Prostate gland (tissue), 2 donors: Measurements from ENCODE around the gene TOGARAM2. TPM values are rescaled to one million over a fixed set of nuclear protein-coding genes. Genes with fewer than 3 reads are reported as not detected.
A peak's percentile ranks its signal among the peaks of the same experiment; 100 is the strongest.

ENCODE experiments used
- DNase-seq: peaks from one replicate; pipeline ENCODE4 v3.0.0-alpha.2; 2019; ENCODE audit warnings: low spot score
- H3K27ac ChIP-seq, 2 donors: fragments of 200-600 bp; sonication (generic); 2 replicates each; pipeline ENCODE4 v1.5.1; 2017 to 2019
- H3K27me3 ChIP-seq: fragments of 200-600 bp; sonication (generic); replicated peaks from 2 replicates; pipeline ENCODE4 v1.5.1; 2019; ENCODE audit not compliant: insufficient read depth
- H3K36me3 ChIP-seq, 2 donors: fragments of 200-600 bp; sonication (generic); 1 replicate in 1 of 2; 2 replicates in 1 of 2; pipeline versions ENCODE4 v1.5.1 to v1.8.1; 2017 to 2019
- H3K4me1 ChIP-seq: fragments of 200-600 bp; sonication (generic); replicated peaks from 2 replicates; pipeline ENCODE4 v1.5.1; 2019
- H3K4me3 ChIP-seq, 2 donors: fragments of 200-600 bp; sonication (generic); 2 replicates each; pipeline ENCODE4 v1.5.1; 2017 to 2019
- H3K9me3 ChIP-seq: fragments of 200-600 bp; sonication (generic); 2 replicates; pipeline ENCODE4 v1.5.1; 2017
- POLR2A ChIP-seq: fragments of 450-650 bp; IDR thresholded peaks from one replicate; pipeline ENCODE4 v1.6.1; 2016; ENCODE audit warnings: antibody characterized with exemption, mild to moderate bottlenecking
- POLR2AphosphoS5 ChIP-seq: sonication (generic); formaldehyde crosslinking; IDR thresholded peaks from one replicate; pipeline ENCODE4 v1.6.1; 2017; ENCODE audit warnings: antibody characterized with exemption
- WGBS: methylation state at CpG from one replicate; pipeline ENCODE4 v1.1.5; 2018; 5-methylcytosine and 5-hydroxymethylcytosine counted together
- intact Hi-C: fragments of 100-400 bp; cut with DNase I; formaldehyde crosslinking; loops from one replicate; pipeline ENCODE4 v1.14.2; 2022
- total RNA-seq, 2 donors: library from RNA; depleted of rRNA; stranded (reverse); fragments of >200 nt; gene quantifications; one replicate each; pipeline ENCODE4 v1.1.0, GENCODE V29; 2016
- TF ChIP-seq, protein P1 (sequence below), 4 experiments: fragments of 200-600 bp in 2 of 4; fragments of 450-650 bp in 2 of 4; sonication (generic) in 2 of 4; IDR thresholded peaks; 1 replicate in 3 of 4; 2 replicates in 1 of 4; pipeline ENCODE4 v1.5.1; 2016 to 2019; ENCODE audit warnings: antibody characterized with exemption in 4 of 4, mild to moderate bottlenecking in 2 of 4, moderate library complexity in 2 of 4

The TOGARAM2 gene
- total RNA-seq, 2 donors from 2014 or later: 0.36 to 0.62 TPM

DNA sequence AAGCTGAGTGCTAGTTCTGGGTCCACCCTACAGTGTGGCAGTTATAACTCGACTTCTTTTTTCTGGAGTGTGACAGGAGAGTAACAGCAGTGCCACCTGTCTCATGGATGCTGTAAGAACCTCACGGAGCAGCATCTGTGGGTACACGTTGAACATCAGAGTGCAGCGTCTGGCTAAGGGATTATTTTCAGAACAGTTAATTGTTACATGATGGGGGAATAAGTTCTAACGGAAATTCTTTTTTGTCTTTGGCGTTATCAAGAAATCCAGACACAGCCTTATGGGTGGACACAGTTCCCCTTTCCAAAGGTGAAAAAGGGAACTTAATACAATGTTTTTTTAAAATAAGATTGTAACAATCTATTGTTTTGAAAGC is 28.3 kb upstream of the TOGARAM2 start:
- Histone ChIP-seq H3K4me3 (no peak overlapping the region), H3K4me1 (no peaks in the 10 kb centered on the region), H3K9me3 (no peaks in the 10 kb centered on the region), H3K27me3 (no peaks in the 10 kb centered on the region), H3K36me3 (no peaks in the 10 kb centered on the region), H3K27ac (peak overlapping the region; percentile 35 to 60)
- intact Hi-C loops: loop anchor here (10.0 kb wide), 2 partner anchors 128 to 892 kb away; no protein-coding TSS in a partner anchor
- no peak for TF ChIP-seq POLR2A
- TF ChIP-seq, protein P1, sequence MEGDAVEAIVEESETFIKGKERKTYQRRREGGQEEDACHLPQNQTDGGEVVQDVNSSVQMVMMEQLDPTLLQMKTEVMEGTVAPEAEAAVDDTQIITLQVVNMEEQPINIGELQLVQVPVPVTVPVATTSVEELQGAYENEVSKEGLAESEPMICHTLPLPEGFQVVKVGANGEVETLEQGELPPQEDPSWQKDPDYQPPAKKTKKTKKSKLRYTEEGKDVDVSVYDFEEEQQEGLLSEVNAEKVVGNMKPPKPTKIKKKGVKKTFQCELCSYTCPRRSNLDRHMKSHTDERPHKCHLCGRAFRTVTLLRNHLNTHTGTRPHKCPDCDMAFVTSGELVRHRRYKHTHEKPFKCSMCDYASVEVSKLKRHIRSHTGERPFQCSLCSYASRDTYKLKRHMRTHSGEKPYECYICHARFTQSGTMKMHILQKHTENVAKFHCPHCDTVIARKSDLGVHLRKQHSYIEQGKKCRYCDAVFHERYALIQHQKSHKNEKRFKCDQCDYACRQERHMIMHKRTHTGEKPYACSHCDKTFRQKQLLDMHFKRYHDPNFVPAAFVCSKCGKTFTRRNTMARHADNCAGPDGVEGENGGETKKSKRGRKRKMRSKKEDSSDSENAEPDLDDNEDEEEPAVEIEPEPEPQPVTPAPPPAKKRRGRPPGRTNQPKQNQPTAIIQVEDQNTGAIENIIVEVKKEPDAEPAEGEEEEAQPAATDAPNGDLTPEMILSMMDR (IDR thresholded peaks at IDR 0.05): peak in 1 of 4 experiments; percentile 24
- no peak for DNase-seq
- WGBS: 39% methylated on average over 6 of the region's 6 CpGs

- no peaks in the 10 kb centered on the region for H3K27me3 ChIP-seq
- intact Hi-C loops: loop anchor here (5.0 to 10.0 kb wide), 3 partner anchors 57 to 889 kb away; no protein-coding TSS in a partner anchor
- WGBS: 39% methylated on average over 5 of the region's 5 CpGs
These were observed 25.6 kb upstream of the TOGARAM2 start for GRCh38 chr2:28955467-28955866.

GRCh38 chr2:28956415-28956826 is 24.7 kb upstream of the TOGARAM2 start:
- intact Hi-C loops: loop anchor here (5.0 to 10.0 kb wide), 3 partner anchors 56 to 888 kb away; no protein-coding TSS in a partner anchor
- H3K4me1 ChIP-seq: no peaks in the 10 kb centered on the region
- 49% methylated on average over 11 of the region's 11 CpGs for WGBS
- no peaks in the 10 kb centered on the region for H3K27me3 ChIP-seq
- H3K4me3 ChIP-seq: no peak overlapping the region
- no peak for DNase-seq
- TF ChIP-seq POLR2A: no peak
- TF ChIP-seq, protein P1 (IDR thresholded peaks at IDR 0.05): peak in 1 of 4 experiments; percentile 3
- TF ChIP-seq POLR2AphosphoS5: no peak
- no peak overlapping the region for H3K27ac ChIP-seq
- no peaks in the 10 kb centered on the region for H3K9me3 ChIP-seq
- no peaks in the 10 kb centered on the region for H3K36me3 ChIP-seq

More at GRCh38 chr2:28955467-28955866, 25.6 kb upstream of the TOGARAM2 start:
- no peaks in the 10 kb centered on the region for H3K4me1 ChIP-seq
- no peak for DNase-seq
- no peak overlapping the region for H3K4me3 ChIP-seq
- no peaks in the 10 kb centered on the region for H3K36me3 ChIP-seq
- TF ChIP-seq POLR2AphosphoS5 (no peak), POLR2A (no peak)
- TF ChIP-seq, protein P1 (IDR thresholded peaks at IDR 0.05): no peak
- H3K27ac ChIP-seq: no peak overlapping the region
- no peaks in the 10 kb centered on the region for H3K9me3 ChIP-seq

DNA sequence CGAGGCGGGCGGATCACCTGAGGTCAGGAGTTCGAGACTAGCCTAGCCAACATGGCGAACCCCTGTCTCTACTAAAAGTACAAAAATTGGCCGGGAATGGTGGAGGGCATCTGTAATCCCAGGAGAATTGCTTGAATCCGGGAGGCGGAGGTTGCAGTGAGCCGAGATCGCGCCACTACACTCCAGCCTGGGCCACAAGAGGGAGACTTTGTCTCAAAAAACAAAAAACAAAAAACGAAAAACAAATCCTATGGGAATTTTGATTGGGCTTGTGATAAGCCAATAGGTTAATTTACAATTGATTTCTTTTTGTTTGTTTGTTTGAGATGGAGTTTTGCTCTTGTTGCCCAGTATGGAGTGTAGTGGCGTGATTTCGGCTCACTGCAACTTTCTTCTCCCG is 24.2 kb upstream of the TOGARAM2 start:
- Histone ChIP-seq H3K4me1 (no peaks in the 10 kb centered on the region), H3K9me3 (no peaks in the 10 kb centered on the region), H3K4me3 (no peak overlapping the region), H3K27ac (no peak overlapping the region), H3K27me3 (no peaks in the 10 kb centered on the region), H3K36me3 (no peaks in the 10 kb centered on the region)
- no peak for DNase-seq
- TF ChIP-seq POLR2A (no peak), POLR2AphosphoS5 (no peak)
- TF ChIP-seq, protein P1 (IDR thresholded peaks at IDR 0.05): peak in 3 of 4 experiments; percentile 9 to 61 (median 26)
- intact Hi-C loops: loop anchor here (5.0 to 10.0 kb wide), 3 partner anchors 55 to 888 kb away; no protein-coding TSS in a partner anchor
- 85% methylated on average over 15 of the region's 15 CpGs for WGBS

- intact Hi-C loops: loop anchor here (1.0 to 10.0 kb wide), 4 partner anchors 54 to 886 kb away; no protein-coding TSS in a partner anchor
- DNase-seq: peak; percentile 62
- no peak overlapping the region for H3K4me3 ChIP-seq
These were observed 22.4 kb upstream of the TOGARAM2 start for GRCh38 chr2:28958689-28959088.

More at GRCh38 chr2:28958689-28959088, 22.4 kb upstream of the TOGARAM2 start:
- TF ChIP-seq POLR2AphosphoS5 (no peak), POLR2A (no peak)
- TF ChIP-seq, protein P1 (IDR thresholded peaks at IDR 0.05): peak; percentile 11 to 82 (median 64)
- Histone ChIP-seq H3K27me3 (no peaks in the 10 kb centered on the region), H3K9me3 (no peaks in the 10 kb centered on the region), H3K27ac (no peak overlapping the region), H3K36me3 (no peaks in the 10 kb centered on the region), H3K4me1 (no peaks in the 10 kb centered on the region)
- 16% methylated on average over 9 of the region's 9 CpGs for WGBS
